HepG2 (cell line): ENCODE results near the gene ATRX. TPM values are rescaled to one million over a fixed set of nuclear protein-coding genes. Genes with fewer than 3 reads are reported as not detected.
"Not testable (repeated sequence)": the region's sequence is repeated elsewhere in the genome, so short reads cannot be mapped to it uniquely, and the experiment has no call there.

ENCODE experiments used
- ATAC-seq: fragments of 200-7000 bp; cut with Tn5 transposase; 3 replicates; pipeline ENCODE4 v1.9.1; 2020; ENCODE audit warnings: mild to moderate bottlenecking, moderate library complexity
- BruUV-seq: library from RNA; stranded (reverse); fragments of 400-500 nt; replicated peaks from 2 replicates; lab custom pipeline; 2021; lab: Mats Ljungman, UMichigan
- CTCF ChIA-PET: fragments of 300-600 bp; formaldehyde crosslinking; extraction: SDS; loops from one replicate; lab custom pipeline; 2021; ENCODE audit warnings: low total read pairs, inconsistent platforms, low intra/inter-chr PET ratio; lab: Yijun Ruan, JAX
- POLR2A ChIA-PET: fragments of 350-600 bp; sonication (Branson Sonifier 250); formaldehyde crosslinking; loops from one replicate; lab custom pipeline; 2020; ENCODE audit warnings: antibody characterized with exemption, inconsistent platforms; lab: Yijun Ruan, JAX
- DNase-seq: peaks from one replicate; pipeline ENCODE4 v3.0.0-alpha.2; 2015; ENCODE audit warnings: low spot score
- FAIRE-seq: peaks from 3 replicates; lab custom pipeline; 2011; peaks lifted over from hg19 to GRCh38; lab: Jason Lieb, UNC
- H2AFZ ChIP-seq: one replicate; pipeline ENCODE4 v1.6.1; 2011; ENCODE audit warnings: low read length, inconsistent platforms
- H3K27ac ChIP-seq: fragments of 300-600 bp; 3 replicates; pipeline ENCODE4 v1.8.0; 2011; ENCODE audit warnings: mixed run types, mild to moderate bottlenecking, mixed read lengths, low read length, inconsistent platforms; ENCODE audit not compliant: insufficient read depth; ENCODE audit errors: extremely low read length
- H3K27me3 ChIP-seq, 2 experiments: fragments of 200-600 bp in 1 of 2; 2 replicates in 1 of 2; 3 replicates in 1 of 2; pipeline versions ENCODE4 v1.6.0 to v1.8.0; 2011; ENCODE audit warnings: low read length in 2 of 2, mild to moderate bottlenecking in 2 of 2, moderate library complexity in 2 of 2, inconsistent platforms in 1 of 2; ENCODE audit not compliant: insufficient read depth in 2 of 2, control insufficient read depth in 1 of 2
- H3K36me3 ChIP-seq, 2 experiments: fragments of 200-600 bp in 1 of 2; replicated peaks in 1 of 2; 2 replicates in 1 of 2; 3 replicates in 1 of 2; pipeline versions ENCODE4 v1.5.1 to v1.8.0; 2011; ENCODE audit warnings: low read length in 2 of 2, inconsistent platforms in 1 of 2; ENCODE audit not compliant: insufficient read depth in 2 of 2, control insufficient read depth in 1 of 2
- H3K4me1 ChIP-seq: 2 replicates; pipeline ENCODE4 v1.5.1; 2012; ENCODE audit warnings: low read length, inconsistent platforms; ENCODE audit not compliant: insufficient read depth
- H3K4me2 ChIP-seq: 2 replicates; pipeline ENCODE4 v1.6.0; 2011; ENCODE audit warnings: low read depth, low read length, inconsistent platforms
- H3K4me3 ChIP-seq, 3 experiments: fragments of 200-600 bp in 1 of 3; sonication (generic), shearing (Covaris generic) in 1 of 3; replicated peaks in 1 of 3; 2 replicates each; pipeline ENCODE4 v1.5.1; 2011 to 2016; ENCODE audit warnings: low read length in 3 of 3, inconsistent platforms in 2 of 3, low read depth in 2 of 3, mild to moderate bottlenecking in 2 of 3, control low read depth in 1 of 3, mixed read lengths in 1 of 3; ENCODE audit not compliant: insufficient read depth in 1 of 3
- H3K79me2 ChIP-seq: one replicate; pipeline ENCODE4 v1.6.1; 2011; ENCODE audit warnings: low read length, inconsistent platforms; ENCODE audit not compliant: insufficient read depth
- H3K9ac ChIP-seq: 2 replicates; pipeline ENCODE4 v1.6.0; 2011; ENCODE audit warnings: mild to moderate bottlenecking, low read depth, low read length, inconsistent platforms; ENCODE audit not compliant: insufficient read depth
- H3K9me3 ChIP-seq: 2 replicates; pipeline ENCODE4 v1.5.1; 2012; ENCODE audit warnings: mild to moderate bottlenecking, low read length
- H4K20me1 ChIP-seq: 2 replicates; pipeline ENCODE4 v1.6.0; 2011; ENCODE audit warnings: inconsistent platforms, mild to moderate bottlenecking, low read length, moderate library complexity; ENCODE audit not compliant: insufficient read depth
- FOXO1 ChIP-seq: sonication (generic); formaldehyde crosslinking; IDR thresholded peaks from 2 replicates; pipeline ENCODE4 v1.4.0; 2020; ENCODE audit warnings: missing genetic modification reagents
- IKZF4 ChIP-seq: sonication (generic); formaldehyde crosslinking; IDR thresholded peaks from 2 replicates; pipeline ENCODE4 v1.5.1; 2020; ENCODE audit warnings: borderline replicate concordance, mild to moderate bottlenecking, low read depth, missing genetic modification reagents; ENCODE audit errors: not compliant biosample characterization
- MAFF ChIP-seq: IDR thresholded peaks from 2 replicates; pipeline ENCODE4 v1.6.1; 2011; ENCODE audit warnings: low read depth, low read length, improper control_type of control experiment
- MAFK ChIP-seq, 2 experiments: IDR thresholded peaks in 1 of 2; conservative IDR thresholded peaks in 1 of 2; 2 replicates each; pipeline ENCODE4 v1.6.1; 2011; ENCODE audit warnings: improper control_type of control experiment in 2 of 2, low read length in 2 of 2
- PHF5A ChIP-seq: IDR thresholded peaks from one replicate; pipeline ENCODE4 v1.6.1; 2018; ENCODE audit warnings: low read depth, missing genetic modification reagents; ENCODE audit not compliant: unreplicated experiment
- RBFOX2 ChIP-seq: fragments of 200-400 bp; formaldehyde crosslinking; IDR thresholded peaks from 2 replicates; pipeline ENCODE4 v1.6.1; 2017; ENCODE audit warnings: low read depth, mild to moderate bottlenecking, low read length
- RNF2 ChIP-seq: fragments of 450-650 bp; conservative IDR thresholded peaks from 2 replicates; pipeline ENCODE4 v1.6.1; 2016; ENCODE audit warnings: low read depth
- TSC22D2 ChIP-seq: sonication (generic); formaldehyde crosslinking; IDR thresholded peaks from 2 replicates; pipeline ENCODE4 v1.5.1; 2020; ENCODE audit warnings: missing genetic modification reagents, mild to moderate bottlenecking, borderline replicate concordance
- ZNF530 ChIP-seq: sonication (generic); formaldehyde crosslinking; IDR thresholded peaks from 2 replicates; pipeline ENCODE4 v1.5.0; 2020; ENCODE audit warnings: low read depth, mild to moderate bottlenecking, missing genetic modification reagents
- ZNF605 ChIP-seq: sonication (generic); formaldehyde crosslinking; IDR thresholded peaks from 2 replicates; pipeline ENCODE4 v1.8.0; 2022; ENCODE audit warnings: mild to moderate bottlenecking, missing genetic modification reagents
- ZNF768 ChIP-seq: sonication (generic); formaldehyde crosslinking; IDR thresholded peaks from 2 replicates; pipeline ENCODE4 v1.4.0; 2020; ENCODE audit warnings: missing genetic modification reagents
- WGBS: methylation state at CpG from one replicate; pipeline ENCODE4 v1.1.6; 2017; ENCODE audit warnings: low lambda C conversion rate; 5-methylcytosine and 5-hydroxymethylcytosine counted together
- in situ Hi-C: cut with HindIII; loops from 2 replicates; pipeline ENCODE4 v1.10.0; 2017; ENCODE audit warnings: low pct_unique_long_range_greater_than_20kb; ENCODE audit not compliant: extremely low pct_ligation_motif_present
- intact Hi-C: fragments of 100-400 bp; cut with micrococcal nuclease; formaldehyde crosslinking; loops from one replicate; pipeline ENCODE4 v1.10.0; 2022; ENCODE audit not compliant: unreplicated experiment
- polyA plus RNA-seq, 8 experiments: library from polyadenylated mRNA; depleted of rRNA in 3 of 8; stranded (reverse) in 7 of 8; unstranded in 1 of 8; fragments of >200 nt; fragmentation: Illumina TruSeq in 4 of 8; extraction: Trizol in 4 of 8; gene quantifications; 2 replicates each; pipeline versions ENCODE4 v1.2.1 to v1.2.3, GENCODE V29; 2011 to 2016; ENCODE audit warnings: low read depth in 4 of 8, missing spikeins in 1 of 8, mixed read lengths in 1 of 8; ENCODE audit not compliant: insufficient read depth in 1 of 8
- total RNA-seq, 5 experiments: library from RNA; depleted of rRNA; stranded (reverse); fragments of >200 nt; fragmentation: Illumina TruSeq; extraction: Trizol; gene quantifications; 2 replicates each; pipeline ENCODE4 v1.2.3, GENCODE V29; 2016; ENCODE audit warnings: low read depth in 1 of 5
- TF ChIP-seq, protein P1 (sequence below): sonication (generic); formaldehyde crosslinking; conservative IDR thresholded peaks from 2 replicates; pipeline ENCODE4 v1.8.1; 2023; ENCODE audit warnings: missing genetic modification reagents

ATRX gene
- total and polyA plus RNA-seq, 2 of the 13 experiments (the other 11 are each of a cell fraction or from before 2014, with no cell fraction given), result 26.1 to 44.5 TPM

DNA sequence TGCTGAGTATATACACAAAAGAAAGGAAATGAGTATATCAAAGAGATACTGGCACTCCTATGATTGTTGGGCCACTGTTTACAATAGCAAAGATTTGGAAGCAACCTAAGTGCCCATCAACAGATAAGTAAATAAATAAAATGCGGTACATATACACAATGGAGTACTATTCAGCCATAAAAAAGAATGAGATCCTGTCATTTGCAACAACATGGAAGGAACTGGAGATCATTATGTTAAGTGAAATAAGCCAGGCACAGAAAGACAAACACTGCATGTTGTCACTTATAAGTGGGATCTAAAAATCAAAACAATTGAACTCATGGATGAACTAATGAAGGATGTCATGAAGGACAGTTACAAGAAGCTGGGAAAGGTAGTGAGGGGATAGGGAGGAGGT is 100.3 kb downstream of the ATRX start:
- BruUV-seq, H3K27me3 ChIP-seq, intact Hi-C loops, H3K36me3 ChIP-seq, CTCF ChIA-PET, FAIRE-seq, ATAC-seq, in situ Hi-C loops, H3K4me1 ChIP-seq, H4K20me1 ChIP-seq, H3K79me2 ChIP-seq, H3K9ac ChIP-seq, H3K4me2 ChIP-seq, H3K9me3 ChIP-seq, DNase-seq, H3K4me3 ChIP-seq, POLR2A ChIA-PET, H2AFZ ChIP-seq, H3K27ac ChIP-seq: not testable (repeated sequence)
- WGBS, result 88% methylated on average over 1 of the region's 1 CpG

DNA sequence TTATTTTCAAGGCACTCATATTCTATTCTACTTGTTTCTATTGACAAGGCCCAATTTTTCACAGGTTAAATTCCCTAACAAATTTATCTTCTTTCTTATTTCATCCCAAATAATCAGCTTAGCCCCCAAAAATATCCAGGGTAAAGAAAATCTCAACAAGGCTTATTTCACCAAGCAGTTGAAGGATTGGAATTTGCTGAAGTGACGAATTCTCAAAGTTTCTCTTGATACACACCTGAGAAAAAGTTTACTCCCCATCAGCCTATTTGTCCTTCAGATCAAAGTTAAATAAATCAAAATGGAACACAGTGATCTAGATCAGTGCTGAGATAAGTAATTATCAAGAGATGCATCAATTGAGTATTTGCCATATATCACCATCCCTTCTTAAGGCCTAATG is 106.9 kb downstream of the ATRX start:
- H3K9ac ChIP-seq, result no peak overlapping the region
- no peaks in the 10 kb centered on the region for H3K9me3 ChIP-seq
- WGBS, result 100% methylated on average over 1 of the region's 1 CpG
- no peaks in the 10 kb centered on the region for H3K79me2 ChIP-seq
- H3K27me3 ChIP-seq, result no peaks in the 10 kb centered on the region
- H2AFZ ChIP-seq, result no peak overlapping the region
- POLR2A ChIA-PET, result no interaction called here
- H3K36me3 ChIP-seq, result peaks cover 1 to 5% of the 10 kb centered on the region in 2 experiments; a peak in 4 of 5 replicates
- DNase-seq (no peak), ATAC-seq (no peak), FAIRE-seq (no peak)
- H3K27ac ChIP-seq, result no peak overlapping the region
- no TSS peak for BruUV-seq
- H4K20me1 ChIP-seq, result no peaks in the 10 kb centered on the region
- in situ Hi-C loops (no loop called here), intact Hi-C loops (no loop called here)
- no peak overlapping the region for H3K4me3 ChIP-seq
- no peaks in the 10 kb centered on the region for H3K4me1 ChIP-seq
- H3K4me2 ChIP-seq, result no peak overlapping the region
- CTCF ChIA-PET, result no interaction called here
- TF ChIP-seq ZNF768 (CRISPR knock-in tag) (no peak), PHF5A (CRISPR knock-in tag) (no peak), MAFF (peak; percentile 75), ZNF605 (no peak), FOXO1 (no peak), RBFOX2 (no peak), ZNF530 (no peak), IKZF4 (CRISPR knock-in tag) (no peak), TSC22D2 (CRISPR knock-in tag) (no peak), RNF2 (no peak), MAFK (conservative IDR thresholded peaks at IDR 0.05 in 1 of 2, IDR thresholded peaks at IDR 0.05 in 1 of 2; ENCODE audit: low read length in 2 of 2) (peak; percentile 63 to 72)
- TF ChIP-seq, protein P1, sequence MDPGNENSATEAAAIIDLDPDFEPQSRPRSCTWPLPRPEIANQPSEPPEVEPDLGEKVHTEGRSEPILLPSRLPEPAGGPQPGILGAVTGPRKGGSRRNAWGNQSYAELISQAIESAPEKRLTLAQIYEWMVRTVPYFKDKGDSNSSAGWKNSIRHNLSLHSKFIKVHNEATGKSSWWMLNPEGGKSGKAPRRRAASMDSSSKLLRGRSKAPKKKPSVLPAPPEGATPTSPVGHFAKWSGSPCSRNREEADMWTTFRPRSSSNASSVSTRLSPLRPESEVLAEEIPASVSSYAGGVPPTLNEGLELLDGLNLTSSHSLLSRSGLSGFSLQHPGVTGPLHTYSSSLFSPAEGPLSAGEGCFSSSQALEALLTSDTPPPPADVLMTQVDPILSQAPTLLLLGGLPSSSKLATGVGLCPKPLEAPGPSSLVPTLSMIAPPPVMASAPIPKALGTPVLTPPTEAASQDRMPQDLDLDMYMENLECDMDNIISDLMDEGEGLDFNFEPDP (CRISPR knock-in tag), result no peak
